Cardiac muscle cell (in vitro differentiated cells and primary cell): ENCODE data around the gene XPNPEP3. TPM values are rescaled to one million over a fixed set of nuclear protein-coding genes. Genes with fewer than 3 reads are reported as not detected.

Experiments
- DNase-seq, 2 donors: peaks; one replicate each; pipeline versions ENCODE4 v3.0.0 to v3.0.0-alpha.2; 2010 to 2017; ENCODE audit warnings: low read depth in 1 of 2, low spot score in 1 of 2
- H3K27ac ChIP-seq: fragments of 200-600 bp; sonication (generic); 2 replicates; pipeline ENCODE4 v1.5.1; 2016
- H3K27me3 ChIP-seq: fragments of 200-600 bp; sonication (generic); 2 replicates; pipeline ENCODE4 v1.6.0; 2016; ENCODE audit warnings: control low read depth
- H3K36me3 ChIP-seq: fragments of 200-600 bp; sonication (generic); 2 replicates; pipeline ENCODE4 v1.5.1; 2016; ENCODE audit warnings: control low read depth
- H3K4me1 ChIP-seq: fragments of 200-600 bp; sonication (generic); 2 replicates; pipeline ENCODE4 v1.8.1; 2017; ENCODE audit warnings: low read depth, mild to moderate bottlenecking, mixed run types
- H3K4me3 ChIP-seq: fragments of 200-600 bp; sonication (generic); 2 replicates; pipeline ENCODE4 v1.5.1; 2016; ENCODE audit warnings: mild to moderate bottlenecking
- H3K9me3 ChIP-seq: fragments of 200-600 bp; sonication (generic); 2 replicates; pipeline ENCODE4 v1.5.1; 2017; ENCODE audit warnings: low read depth, mild to moderate bottlenecking, control low read depth
- CTCF ChIP-seq: IDR thresholded peaks from 2 replicates; pipeline ENCODE4 v1.5.1; 2012; ENCODE audit warnings: low read depth, mild to moderate bottlenecking, low read length
- polyA plus RNA-seq: library from polyadenylated mRNA; unstranded; fragments of >200 nt; fragmentation: Nextera tagmentation; extraction: Ambion mirVana; gene quantifications from 2 replicates; pipeline ENCODE4 v1.2.1, GENCODE V29; 2016
- total RNA-seq: library from RNA; depleted of rRNA; stranded (reverse); fragments of >200 nt; gene quantifications from 2 replicates; pipeline ENCODE4 v1.2.3, GENCODE V29; 2016

The XPNPEP3 gene
- total and polyA plus RNA-seq, 2 experiments from 2014 or later: 15.8 to 18.2 TPM

- TF ChIP-seq CTCF: no peak
- no peaks in the 10 kb centered on the region for H3K27me3 ChIP-seq
- no peak overlapping the region for H3K27ac ChIP-seq
- no peak overlapping the region for H3K4me3 ChIP-seq
- peaks cover 41% of the 10 kb centered on the region for H3K36me3 ChIP-seq
- DNase-seq: no peak
- H3K4me1 ChIP-seq: no peaks in the 10 kb centered on the region
- no peaks in the 10 kb centered on the region for H3K9me3 ChIP-seq
Observed at GRCh38 chr22:40920526-40920925, 63.6 kb downstream of the XPNPEP3 start.

GRCh38 chr22:40922484-40923303 lies 65.7 kb downstream of the XPNPEP3 start:
- Histone ChIP-seq H3K4me3 (no peak overlapping the region), H3K9me3 (no peaks in the 10 kb centered on the region), H3K36me3 (peaks cover 32% of the 10 kb centered on the region), H3K27me3 (no peaks in the 10 kb centered on the region), H3K27ac (no peak overlapping the region), H3K4me1 (no peaks in the 10 kb centered on the region)
- DNase-seq: peak; percentile 71 to 79
- peak; percentile 51 for TF ChIP-seq CTCF

- TF ChIP-seq CTCF: no peak
- H3K27me3 ChIP-seq: no peaks in the 10 kb centered on the region
- H3K4me3 ChIP-seq: no peak overlapping the region
Observed at GRCh38 chr22:40928657-40929056, 71.7 kb downstream of the XPNPEP3 start.

GRCh38 chr22:40932396-40932795 lies 75.4 kb downstream of the XPNPEP3 start:
- no peaks in the 10 kb centered on the region for H3K9me3 ChIP-seq
- no peak for TF ChIP-seq CTCF
- peaks cover 12% of the 10 kb centered on the region for H3K4me1 ChIP-seq
- H3K4me3 ChIP-seq: no peak overlapping the region
- DNase-seq: no peak
- H3K36me3 ChIP-seq: no peaks in the 10 kb centered on the region
- H3K27me3 ChIP-seq: no peaks in the 10 kb centered on the region
- H3K27ac ChIP-seq: no peak overlapping the region

More at GRCh38 chr22:40928657-40929056, 71.7 kb downstream of the XPNPEP3 start:
- H3K36me3 ChIP-seq: peaks cover 21% of the 10 kb centered on the region
- H3K27ac ChIP-seq: peak overlapping the region; percentile 61
- DNase-seq: peak; percentile 8 to 42
- H3K9me3 ChIP-seq: no peaks in the 10 kb centered on the region
- H3K4me1 ChIP-seq: peaks cover 12% of the 10 kb centered on the region

GRCh38 chr22:40939202-40939601 lies 82.3 kb downstream of the XPNPEP3 start:
- H3K27me3 ChIP-seq: no peaks in the 10 kb centered on the region
- no peaks in the 10 kb centered on the region for H3K36me3 ChIP-seq
- no peak overlapping the region for H3K27ac ChIP-seq
- no peak overlapping the region for H3K4me3 ChIP-seq
- TF ChIP-seq CTCF: no peak
- DNase-seq: no peak
- no peaks in the 10 kb centered on the region for H3K4me1 ChIP-seq
- H3K9me3 ChIP-seq: no peaks in the 10 kb centered on the region
